ENCODE measurements around the gene SLC35F3.

DNA sequence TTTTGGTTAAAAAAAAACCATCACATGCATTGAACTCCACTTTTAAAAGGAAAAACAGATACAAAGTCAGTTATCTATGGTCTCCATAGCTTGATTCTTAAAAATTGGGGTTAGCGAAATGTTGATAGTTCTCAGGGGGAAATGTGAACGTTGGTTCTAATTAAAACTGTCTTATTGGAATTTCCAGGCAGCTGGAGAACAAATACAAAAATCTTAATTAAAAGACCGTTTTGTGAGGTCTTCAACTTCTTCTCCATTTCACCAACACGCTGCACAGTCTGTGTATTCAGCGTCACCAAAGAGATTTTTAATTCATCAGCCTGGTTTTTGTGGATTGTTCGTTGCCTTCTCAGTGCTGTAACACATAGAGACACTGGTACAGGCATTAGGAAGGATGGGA lies 369.5 kb downstream of the SLC35F3 start:
- TF ChIP-seq POLR2AphosphoS5 (IDR thresholded peaks at IDR 0.05; ENCODE audit: low read depth, low read length) (no peak), TAF1 (IDR thresholded peaks at IDR 0.05; ENCODE audit: borderline replicate concordance, insufficient read depth, low read length) (no peak), SIN3A (IDR thresholded peaks at IDR 0.05; ENCODE audit: borderline replicate concordance, insufficient read depth, low read length) (no peak), FOXP2 (optimal IDR thresholded peaks at IDR 0.05; ENCODE audit: borderline replicate concordance, extremely low read depth, extremely low read length, insufficient read depth) (no peak)
- TF ChIP-seq, protein P1, sequence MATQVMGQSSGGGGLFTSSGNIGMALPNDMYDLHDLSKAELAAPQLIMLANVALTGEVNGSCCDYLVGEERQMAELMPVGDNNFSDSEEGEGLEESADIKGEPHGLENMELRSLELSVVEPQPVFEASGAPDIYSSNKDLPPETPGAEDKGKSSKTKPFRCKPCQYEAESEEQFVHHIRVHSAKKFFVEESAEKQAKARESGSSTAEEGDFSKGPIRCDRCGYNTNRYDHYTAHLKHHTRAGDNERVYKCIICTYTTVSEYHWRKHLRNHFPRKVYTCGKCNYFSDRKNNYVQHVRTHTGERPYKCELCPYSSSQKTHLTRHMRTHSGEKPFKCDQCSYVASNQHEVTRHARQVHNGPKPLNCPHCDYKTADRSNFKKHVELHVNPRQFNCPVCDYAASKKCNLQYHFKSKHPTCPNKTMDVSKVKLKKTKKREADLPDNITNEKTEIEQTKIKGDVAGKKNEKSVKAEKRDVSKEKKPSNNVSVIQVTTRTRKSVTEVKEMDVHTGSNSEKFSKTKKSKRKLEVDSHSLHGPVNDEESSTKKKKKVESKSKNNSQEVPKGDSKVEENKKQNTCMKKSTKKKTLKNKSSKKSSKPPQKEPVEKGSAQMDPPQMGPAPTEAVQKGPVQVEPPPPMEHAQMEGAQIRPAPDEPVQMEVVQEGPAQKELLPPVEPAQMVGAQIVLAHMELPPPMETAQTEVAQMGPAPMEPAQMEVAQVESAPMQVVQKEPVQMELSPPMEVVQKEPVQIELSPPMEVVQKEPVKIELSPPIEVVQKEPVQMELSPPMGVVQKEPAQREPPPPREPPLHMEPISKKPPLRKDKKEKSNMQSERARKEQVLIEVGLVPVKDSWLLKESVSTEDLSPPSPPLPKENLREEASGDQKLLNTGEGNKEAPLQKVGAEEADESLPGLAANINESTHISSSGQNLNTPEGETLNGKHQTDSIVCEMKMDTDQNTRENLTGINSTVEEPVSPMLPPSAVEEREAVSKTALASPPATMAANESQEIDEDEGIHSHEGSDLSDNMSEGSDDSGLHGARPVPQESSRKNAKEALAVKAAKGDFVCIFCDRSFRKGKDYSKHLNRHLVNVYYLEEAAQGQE (IDR thresholded peaks at IDR 0.05; ENCODE audit: insufficient read depth in 1 of 2, low read depth in 2 of 2, low read length in 2 of 2) = no peak

Measured in PFSK-1 (cell line).